ENCODE measurements around the gene LUC7L2. TPM values are rescaled to one million over a fixed set of nuclear protein-coding genes. Genes with fewer than 3 reads are reported as not detected.
"Not testable (repeated sequence)": the region's sequence is repeated elsewhere in the genome, so short reads cannot be mapped to it uniquely, and the experiment has no call there.

LUC7L2 gene, protein sequence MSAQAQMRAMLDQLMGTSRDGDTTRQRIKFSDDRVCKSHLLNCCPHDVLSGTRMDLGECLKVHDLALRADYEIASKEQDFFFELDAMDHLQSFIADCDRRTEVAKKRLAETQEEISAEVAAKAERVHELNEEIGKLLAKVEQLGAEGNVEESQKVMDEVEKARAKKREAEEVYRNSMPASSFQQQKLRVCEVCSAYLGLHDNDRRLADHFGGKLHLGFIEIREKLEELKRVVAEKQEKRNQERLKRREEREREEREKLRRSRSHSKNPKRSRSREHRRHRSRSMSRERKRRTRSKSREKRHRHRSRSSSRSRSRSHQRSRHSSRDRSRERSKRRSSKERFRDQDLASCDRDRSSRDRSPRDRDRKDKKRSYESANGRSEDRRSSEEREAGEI
- polyA plus RNA-seq (2011; rRNA removed) (31.2 and 45.7 TPM in 2 replicates), polyA minus RNA-seq (2011; rRNA and poly(A)+ RNA removed) (16.2 and 25.8 TPM in 2 replicates)

DNA sequence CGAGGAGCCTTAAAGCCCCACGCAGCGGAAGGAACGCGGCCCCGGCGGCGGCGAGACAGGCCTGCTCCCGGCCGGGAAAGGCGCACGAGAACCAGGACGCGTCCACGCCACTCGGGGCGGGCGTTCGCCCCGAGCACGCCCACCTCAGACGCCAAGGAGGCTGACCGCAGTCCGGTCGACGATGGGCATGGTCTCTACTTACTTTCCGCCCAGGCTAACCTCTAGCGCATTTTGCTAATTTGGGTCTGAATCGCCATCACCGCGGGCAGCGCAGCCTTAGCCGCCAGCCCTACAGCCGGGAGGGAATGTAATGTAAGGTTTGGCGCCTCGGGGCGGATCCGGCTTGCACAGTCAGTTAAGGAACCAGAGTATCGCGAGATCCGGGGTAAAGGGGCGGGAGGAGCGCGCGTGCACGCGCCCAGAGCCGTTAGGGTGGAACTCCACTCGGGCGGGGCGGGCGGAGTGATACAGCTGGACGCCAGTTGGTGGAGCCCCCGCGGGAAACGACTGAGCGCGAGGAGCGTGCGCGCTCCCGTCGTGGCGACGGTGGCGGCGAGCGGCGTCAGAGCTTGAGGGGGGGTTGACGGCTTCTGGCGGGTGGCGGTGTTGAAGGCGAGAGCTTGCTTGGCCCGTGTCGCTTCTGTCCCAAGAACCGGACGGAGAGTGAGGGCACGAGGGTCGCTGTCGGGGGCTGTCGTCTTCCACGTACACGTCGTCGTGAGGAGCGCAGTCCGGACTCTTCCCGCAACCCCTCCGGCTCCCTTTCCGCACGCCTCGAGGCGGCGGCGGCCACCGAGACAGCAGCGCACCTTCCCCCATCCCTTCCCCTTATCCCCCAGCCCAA, at the start of gene LUC7L2:
Gene LUC7L2, plus strand, starts transcription at position 529 of the 844 bp plus-strand sequence. CDS start 368 bp downstream, outside the sequence.
- Histone ChIP-seq H3K27ac (ENCODE audit: low read depth, low read length) (peak within 1 kb of the TSS; percentile 99), H3K27me3 (ENCODE audit: control insufficient read depth, insufficient read depth, low read length) (no peaks in the 10 kb centered on the region), H3K9me3 (ENCODE audit: control insufficient read depth, insufficient read depth, low read length) (peaks cover 4% of the 10 kb centered on the region; the same call in 1 of the 2 replicates), H3K4me3 (ENCODE audit: low read depth, low read length) (peak within 1 kb of the TSS; percentile 99)
- peak; percentile 95 for DNase-seq (ENCODE audit: low read depth, low spot score)
- ChIA-PET CTCF (interaction anchor here (0.6 to 1.7 kb wide), 2 partner anchors 14 to 217 kb away, joined by 4 read pairs; no protein-coding TSS in a partner anchor), POLR2A (interaction anchor here (0.6 to 1.0 kb wide), 8 partner anchors 10 to 916 kb away, joined by 3 to 8 read pairs (median 4); partner anchors contain the start of gene FMC1)
- TF ChIP-seq, protein P1, sequence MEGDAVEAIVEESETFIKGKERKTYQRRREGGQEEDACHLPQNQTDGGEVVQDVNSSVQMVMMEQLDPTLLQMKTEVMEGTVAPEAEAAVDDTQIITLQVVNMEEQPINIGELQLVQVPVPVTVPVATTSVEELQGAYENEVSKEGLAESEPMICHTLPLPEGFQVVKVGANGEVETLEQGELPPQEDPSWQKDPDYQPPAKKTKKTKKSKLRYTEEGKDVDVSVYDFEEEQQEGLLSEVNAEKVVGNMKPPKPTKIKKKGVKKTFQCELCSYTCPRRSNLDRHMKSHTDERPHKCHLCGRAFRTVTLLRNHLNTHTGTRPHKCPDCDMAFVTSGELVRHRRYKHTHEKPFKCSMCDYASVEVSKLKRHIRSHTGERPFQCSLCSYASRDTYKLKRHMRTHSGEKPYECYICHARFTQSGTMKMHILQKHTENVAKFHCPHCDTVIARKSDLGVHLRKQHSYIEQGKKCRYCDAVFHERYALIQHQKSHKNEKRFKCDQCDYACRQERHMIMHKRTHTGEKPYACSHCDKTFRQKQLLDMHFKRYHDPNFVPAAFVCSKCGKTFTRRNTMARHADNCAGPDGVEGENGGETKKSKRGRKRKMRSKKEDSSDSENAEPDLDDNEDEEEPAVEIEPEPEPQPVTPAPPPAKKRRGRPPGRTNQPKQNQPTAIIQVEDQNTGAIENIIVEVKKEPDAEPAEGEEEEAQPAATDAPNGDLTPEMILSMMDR (IDR thresholded peaks at IDR 0.05; ENCODE audit: low read depth, low read length): no peak

DNA sequence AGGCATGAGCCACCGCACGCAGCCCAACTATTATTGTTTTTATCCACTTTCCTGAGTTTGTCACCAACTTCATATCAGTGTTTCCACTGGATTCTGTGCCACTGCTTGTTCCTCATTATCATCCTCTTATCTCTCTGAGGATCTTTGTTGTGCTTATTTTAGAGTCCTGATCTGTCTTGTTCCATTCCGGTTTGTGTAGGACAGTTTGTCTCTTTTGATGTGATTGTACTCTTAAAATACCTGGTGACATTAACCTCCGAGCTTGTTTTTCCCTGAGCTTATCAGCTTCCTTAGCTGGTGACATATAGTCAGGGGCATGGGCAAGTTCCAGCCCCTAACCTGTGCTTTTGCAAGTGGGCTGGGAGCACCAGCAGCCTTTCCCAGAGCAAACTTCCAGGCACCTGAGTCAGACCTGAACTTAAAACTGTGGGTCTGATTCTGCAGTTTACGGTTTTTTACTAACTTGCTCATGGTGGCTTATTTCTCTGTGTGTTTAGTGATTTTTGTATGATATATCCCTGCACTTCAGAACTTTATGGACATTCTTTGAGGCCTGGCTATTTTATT, 41.7 kb upstream of the LUC7L2 start:
- H3K4me3 ChIP-seq (ENCODE audit: low read depth, low read length): no peak overlapping the region
- ChIA-PET POLR2A (no interaction called here), CTCF (no interaction called here)
- H3K27ac ChIP-seq (ENCODE audit: low read depth, low read length): no peak overlapping the region
- no peaks in the 10 kb centered on the region for H3K27me3 ChIP-seq (ENCODE audit: control insufficient read depth, insufficient read depth, low read length)
- TF ChIP-seq, protein P1 (IDR thresholded peaks at IDR 0.05; ENCODE audit: low read depth, low read length): no peak
- H3K9me3 ChIP-seq (ENCODE audit: control insufficient read depth, insufficient read depth, low read length): no peaks in the 10 kb centered on the region
- no peak for DNase-seq (ENCODE audit: low read depth, low spot score)

DNA sequence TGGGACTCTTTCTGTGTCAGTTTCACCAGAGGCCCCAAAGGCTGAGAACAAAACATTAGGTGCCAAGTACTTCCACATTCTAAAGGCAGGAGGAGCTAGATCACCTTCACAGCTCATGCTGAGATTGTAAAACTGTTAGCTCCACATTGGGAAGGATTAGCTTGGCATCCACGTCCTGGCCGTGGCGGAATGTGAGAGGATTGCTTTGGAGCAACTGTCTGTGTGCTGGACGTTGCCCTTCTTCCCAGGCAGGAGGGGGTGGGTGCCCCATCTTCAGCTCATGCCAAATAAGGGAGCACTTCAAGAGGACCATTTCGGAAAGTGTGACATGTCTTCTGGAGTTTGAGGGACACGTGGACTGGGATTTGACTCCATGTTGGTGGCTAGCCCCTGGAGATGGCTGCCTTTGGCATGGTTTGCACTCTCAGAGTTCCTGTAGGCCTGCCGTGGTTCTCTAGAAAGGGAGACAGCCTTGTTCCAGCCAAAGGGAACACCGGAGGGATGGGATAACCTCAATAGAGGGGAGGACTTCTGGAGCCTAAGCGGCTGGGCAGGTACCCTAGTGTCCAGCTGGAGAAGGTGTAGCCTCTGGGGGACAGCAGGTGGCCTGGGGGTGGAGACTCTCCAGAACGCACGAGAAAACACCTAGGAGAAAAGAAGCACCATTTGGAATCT, 38.5 kb upstream of the LUC7L2 start:
- no peak overlapping the region for H3K4me3 ChIP-seq (ENCODE audit: low read depth, low read length)
- TF ChIP-seq, protein P1 (IDR thresholded peaks at IDR 0.05; ENCODE audit: low read depth, low read length): peak; percentile 46
- CTCF ChIA-PET: interaction anchor here (0.5 to 1.8 kb wide), 3 partner anchors 19 to 186 kb away, joined by 3 to 5 read pairs (median 4); no protein-coding TSS in a partner anchor
- POLR2A ChIA-PET: no interaction called here
- no peak overlapping the region for H3K27ac ChIP-seq (ENCODE audit: low read depth, low read length)
- no peaks in the 10 kb centered on the region for H3K27me3 ChIP-seq (ENCODE audit: control insufficient read depth, insufficient read depth, low read length)
- no peaks in the 10 kb centered on the region for H3K9me3 ChIP-seq (ENCODE audit: control insufficient read depth, insufficient read depth, low read length)
- DNase-seq (ENCODE audit: low read depth, low spot score): no peak

DNA sequence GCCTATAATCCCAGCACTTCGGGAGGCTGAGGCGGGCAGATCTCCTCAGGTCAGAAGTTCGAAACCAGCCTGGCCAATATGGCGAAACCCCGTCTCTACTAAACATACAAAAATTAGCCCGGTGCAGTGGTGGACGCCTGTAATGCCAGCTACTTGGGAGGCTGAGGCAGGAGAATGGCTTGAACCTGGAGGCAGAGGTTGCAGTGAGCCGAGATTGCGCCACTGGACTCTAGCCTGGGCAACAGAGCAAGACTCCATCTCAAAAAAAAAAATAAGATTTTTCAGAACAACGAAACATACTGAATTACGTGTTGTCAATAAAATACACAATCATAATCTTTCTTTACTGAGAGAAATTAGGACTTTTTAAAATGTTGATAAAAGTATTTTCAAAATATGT, 35.0 kb upstream of the LUC7L2 start:
- H3K4me3 ChIP-seq (ENCODE audit: low read depth, low read length); H3K27me3 ChIP-seq (ENCODE audit: control insufficient read depth, insufficient read depth, low read length); H3K27ac ChIP-seq (ENCODE audit: low read depth, low read length); H3K9me3 ChIP-seq (ENCODE audit: control insufficient read depth, insufficient read depth, low read length); CTCF ChIA-PET; DNase-seq (ENCODE audit: low read depth, low spot score); POLR2A ChIA-PET: not testable (repeated sequence)

DNA sequence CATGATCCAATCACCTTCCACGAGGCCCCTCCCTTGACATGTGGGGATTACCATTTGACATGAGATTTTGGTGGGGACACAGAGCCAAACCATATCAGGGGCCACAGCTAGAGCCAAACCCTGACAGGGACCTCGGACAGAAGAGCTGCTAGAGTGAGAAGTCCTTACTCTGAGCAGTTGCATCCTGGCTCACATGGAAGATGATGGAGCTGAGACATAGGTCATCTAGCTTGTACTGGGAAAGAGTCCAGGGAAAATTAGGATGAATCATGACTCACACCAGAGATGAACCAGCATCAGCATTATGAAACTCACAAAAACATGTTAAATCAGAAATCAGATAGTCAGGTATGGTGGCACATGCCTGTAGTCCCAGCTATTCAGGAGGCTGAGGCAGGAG, 31.3 kb upstream of the LUC7L2 start:
- H3K9me3 ChIP-seq (ENCODE audit: control insufficient read depth, insufficient read depth, low read length): no peaks in the 10 kb centered on the region
- POLR2A ChIA-PET: no interaction called here
- H3K4me3 ChIP-seq (ENCODE audit: low read depth, low read length): no peak overlapping the region
- H3K27ac ChIP-seq (ENCODE audit: low read depth, low read length): no peak overlapping the region
- DNase-seq (ENCODE audit: low read depth, low spot score): peak; percentile 67
- H3K27me3 ChIP-seq (ENCODE audit: control insufficient read depth, insufficient read depth, low read length): no peaks in the 10 kb centered on the region
- TF ChIP-seq, protein P1 (IDR thresholded peaks at IDR 0.05; ENCODE audit: low read depth, low read length): no peak
- CTCF ChIA-PET: interaction anchor here (1.1 kb wide), 1 partner anchor 12 kb away, joined by 11 read pairs; no protein-coding TSS in a partner anchor
